ENCODE data around the gene FAM3C.

DNA sequence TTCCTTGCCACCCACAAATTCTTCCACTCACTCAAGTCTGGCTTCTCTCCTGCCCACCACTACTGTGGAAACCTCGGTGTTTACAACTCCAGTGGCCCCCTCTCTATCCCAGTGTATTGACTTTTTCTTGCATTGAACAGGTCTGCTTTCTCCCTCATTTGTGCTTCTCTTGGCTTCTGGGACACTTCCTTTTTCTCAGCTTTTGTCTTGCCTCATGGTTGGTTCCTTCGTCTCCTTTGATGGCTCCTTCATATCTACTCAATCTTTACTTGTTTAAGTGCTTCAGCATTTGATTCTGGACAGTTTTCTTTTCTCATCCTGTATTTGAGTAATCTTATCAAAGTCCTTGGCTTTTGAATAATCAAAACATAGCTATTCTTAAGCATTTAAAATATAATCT is 35.9 kb upstream of the FAM3C start:
- TF ChIP-seq, protein P1, sequence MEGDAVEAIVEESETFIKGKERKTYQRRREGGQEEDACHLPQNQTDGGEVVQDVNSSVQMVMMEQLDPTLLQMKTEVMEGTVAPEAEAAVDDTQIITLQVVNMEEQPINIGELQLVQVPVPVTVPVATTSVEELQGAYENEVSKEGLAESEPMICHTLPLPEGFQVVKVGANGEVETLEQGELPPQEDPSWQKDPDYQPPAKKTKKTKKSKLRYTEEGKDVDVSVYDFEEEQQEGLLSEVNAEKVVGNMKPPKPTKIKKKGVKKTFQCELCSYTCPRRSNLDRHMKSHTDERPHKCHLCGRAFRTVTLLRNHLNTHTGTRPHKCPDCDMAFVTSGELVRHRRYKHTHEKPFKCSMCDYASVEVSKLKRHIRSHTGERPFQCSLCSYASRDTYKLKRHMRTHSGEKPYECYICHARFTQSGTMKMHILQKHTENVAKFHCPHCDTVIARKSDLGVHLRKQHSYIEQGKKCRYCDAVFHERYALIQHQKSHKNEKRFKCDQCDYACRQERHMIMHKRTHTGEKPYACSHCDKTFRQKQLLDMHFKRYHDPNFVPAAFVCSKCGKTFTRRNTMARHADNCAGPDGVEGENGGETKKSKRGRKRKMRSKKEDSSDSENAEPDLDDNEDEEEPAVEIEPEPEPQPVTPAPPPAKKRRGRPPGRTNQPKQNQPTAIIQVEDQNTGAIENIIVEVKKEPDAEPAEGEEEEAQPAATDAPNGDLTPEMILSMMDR (IDR thresholded peaks at IDR 0.05; ENCODE audit: insufficient read depth, low read length) = no peak
- no peak for TF ChIP-seq POLR2AphosphoS5 (IDR thresholded peaks at IDR 0.05; ENCODE audit: low read depth)
